DOHH2 (cell line): ENCODE results near the gene EEFSEC.

ENCODE experiments used
- H3F3A ChIP-seq: fragments of 200-600 bp; sonication (generic), shearing (Covaris generic); 2 replicates; pipeline ENCODE4 v1.6.0; 2016; ENCODE audit warnings: antibody characterized with exemption, mild to moderate bottlenecking; ENCODE audit not compliant: control insufficient read depth, insufficient read depth
- H3K27ac ChIP-seq: fragments of 200-600 bp; sonication (generic); 2 replicates; pipeline ENCODE4 v1.5.1; 2014; ENCODE audit warnings: low read depth, mild to moderate bottlenecking, low read length, moderate library complexity
- H3K27me3 ChIP-seq: fragments of 200-600 bp; sonication (generic); 2 replicates; pipeline ENCODE4 v1.6.1; 2014; ENCODE audit warnings: mild to moderate bottlenecking, low read length, mixed read lengths; ENCODE audit not compliant: control insufficient read depth
- H3K36me3 ChIP-seq: fragments of 200-600 bp; sonication (generic); 2 replicates; pipeline ENCODE4 v1.6.1; 2014; ENCODE audit warnings: mild to moderate bottlenecking, low read length, moderate library complexity, mixed read lengths; ENCODE audit not compliant: control insufficient read depth
- H3K4me1 ChIP-seq: fragments of 200-600 bp; sonication (generic); 2 replicates; pipeline ENCODE4 v1.6.1; 2014; ENCODE audit warnings: mild to moderate bottlenecking, low read length, mixed read lengths; ENCODE audit not compliant: control insufficient read depth
- H3K4me2 ChIP-seq: fragments of 200-600 bp; sonication (generic); 2 replicates; pipeline ENCODE4 v1.6.0; 2014; ENCODE audit warnings: mild to moderate bottlenecking, low read length, moderate library complexity
- H3K4me3 ChIP-seq: fragments of 200-600 bp; sonication (generic); 2 replicates; pipeline ENCODE4 v1.5.1; 2014; ENCODE audit warnings: mild to moderate bottlenecking, low read length, mixed read lengths
- H3K79me2 ChIP-seq: fragments of 200-600 bp; sonication (generic); 2 replicates; pipeline ENCODE4 v1.6.1; 2014; ENCODE audit warnings: mild to moderate bottlenecking, low read length, mixed read lengths; ENCODE audit not compliant: control insufficient read depth
- H3K9me2 ChIP-seq: fragments of 200-600 bp; sonication (generic); replicated peaks from 2 replicates; pipeline ENCODE4 v1.6.1; 2014; ENCODE audit warnings: mild to moderate bottlenecking, low read length, mixed read lengths; ENCODE audit not compliant: control insufficient read depth
- H3K9me3 ChIP-seq: fragments of 200-600 bp; sonication (generic); 2 replicates; pipeline ENCODE4 v1.6.1; 2014; ENCODE audit warnings: antibody characterized with exemption, low read length, mixed read lengths; ENCODE audit not compliant: control insufficient read depth, insufficient read depth
- H4K20me1 ChIP-seq: fragments of 200-600 bp; sonication (generic); 2 replicates; pipeline ENCODE4 v1.6.0; 2014; ENCODE audit warnings: low read depth, mild to moderate bottlenecking, antibody characterized with exemption, low read length, moderate library complexity; ENCODE audit not compliant: control insufficient read depth, insufficient read depth
- CTCF ChIP-seq: fragments of 200-600 bp; sonication (generic); IDR thresholded peaks from one replicate; pipeline ENCODE4 v1.5.1; 2014; ENCODE audit warnings: antibody characterized with exemption, mild to moderate bottlenecking, low read depth, low read length; ENCODE audit not compliant: poor library complexity, severe bottlenecking
- EZH2phosphoT487 ChIP-seq: fragments of 200-600 bp; sonication (generic); IDR thresholded peaks from 2 replicates; pipeline ENCODE4 v1.6.1; 2017; ENCODE audit warnings: borderline replicate concordance, mild to moderate bottlenecking, antibody characterized with exemption, low read length, moderate library complexity, mixed read lengths

Gene EEFSEC

DNA sequence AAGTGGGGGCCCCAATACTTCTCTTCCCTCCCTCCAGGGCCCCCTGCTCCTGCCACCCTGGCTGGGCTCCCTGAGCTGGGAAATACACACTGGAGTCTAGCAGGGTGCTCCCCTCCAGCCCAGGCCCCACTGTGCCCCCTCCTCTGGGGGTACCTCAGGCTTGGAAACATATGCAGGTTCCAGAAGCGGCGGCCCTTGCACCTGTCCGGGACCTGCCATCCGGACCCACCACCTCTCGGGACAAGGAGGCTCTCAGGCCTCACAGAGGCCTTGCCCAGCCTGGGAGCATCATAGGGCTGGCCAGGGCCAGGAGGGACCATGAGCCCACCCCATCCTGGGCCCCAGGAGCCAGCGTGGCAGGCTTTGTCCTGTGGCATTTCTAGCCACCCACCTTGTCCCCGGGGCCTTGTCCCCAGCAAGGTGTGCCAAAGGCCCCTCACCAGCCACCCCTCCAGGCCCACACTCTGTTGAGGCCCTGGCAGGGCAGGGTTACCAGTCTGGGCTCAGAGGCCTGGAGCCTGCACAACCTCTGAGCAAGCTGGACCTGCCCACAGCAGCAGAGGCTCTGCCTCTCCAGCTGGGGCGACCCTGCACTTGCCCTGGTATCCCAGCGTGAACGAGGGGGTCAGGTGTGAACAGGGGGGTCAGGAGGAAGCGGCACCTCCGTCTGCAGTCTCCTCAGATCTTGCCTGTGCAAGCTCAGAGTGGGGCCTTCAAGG is 267.6 kb downstream of the EEFSEC start:
- no peaks in the 10 kb centered on the region for H3K9me3 ChIP-seq
- H3K4me2 ChIP-seq = no peak overlapping the region
- no peak overlapping the region for H3K4me3 ChIP-seq
- no peaks in the 10 kb centered on the region for H3K27me3 ChIP-seq
- no peaks in the 10 kb centered on the region for H3K36me3 ChIP-seq
- no peaks in the 10 kb centered on the region for H3K4me1 ChIP-seq
- no peaks in the 10 kb centered on the region for H3K79me2 ChIP-seq
- H3F3A ChIP-seq = no peaks in the 10 kb centered on the region
- no peaks in the 10 kb centered on the region for H3K9me2 ChIP-seq
- 0 out of 2 replicates have a peak, but pooled peaks cover 2% of the 10 kb centered on the region for H4K20me1 ChIP-seq
- no peak for TF ChIP-seq EZH2phosphoT487
- TF ChIP-seq CTCF = no peak
- H3K27ac ChIP-seq = no peak overlapping the region

DNA sequence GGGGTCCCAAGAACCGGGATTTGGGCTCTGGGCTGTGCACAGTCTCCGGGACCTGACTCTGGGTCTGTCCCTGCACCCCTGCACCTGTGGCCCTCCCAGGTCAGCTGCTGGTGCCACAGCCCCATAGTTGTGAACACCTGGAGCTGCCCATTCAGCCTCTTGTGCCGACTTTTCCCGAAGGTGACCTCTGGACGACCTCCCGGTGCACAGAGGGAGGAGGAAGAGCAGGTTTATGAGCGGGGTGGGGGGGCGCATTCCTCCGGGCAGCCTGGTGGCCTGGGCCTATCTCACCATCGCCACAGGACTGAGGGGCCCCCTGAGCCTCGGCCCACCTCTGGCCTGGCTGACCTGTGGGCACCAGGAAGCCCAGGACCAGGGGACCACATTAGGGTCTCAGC is 268.2 kb downstream of the EEFSEC start:
- peaks cover under 1% of the 10 kb centered on the region; the same call in 1 of the 2 replicates for H3K4me1 ChIP-seq
- 0 out of 2 replicates have a peak, but pooled peaks cover 2% of the 10 kb centered on the region for H4K20me1 ChIP-seq
- no peaks in the 10 kb centered on the region for H3K79me2 ChIP-seq
- no peaks in the 10 kb centered on the region for H3K36me3 ChIP-seq
- H3F3A ChIP-seq = no peaks in the 10 kb centered on the region
- no peaks in the 10 kb centered on the region; the same call in 1 of the 2 replicates for H3K27me3 ChIP-seq
- no peaks in the 10 kb centered on the region for H3K9me3 ChIP-seq
- TF ChIP-seq EZH2phosphoT487 (no peak), CTCF (no peak)
- H3K4me3 ChIP-seq = no peak overlapping the region
- no peaks in the 10 kb centered on the region for H3K9me2 ChIP-seq
- H3K27ac ChIP-seq = no peak overlapping the region
- H3K4me2 ChIP-seq = no peak overlapping the region

- Histone ChIP-seq H4K20me1 (0 out of 2 replicates have a peak, but pooled peaks cover 2% of the 10 kb centered on the region), H3K4me3 (no peak overlapping the region), H3K79me2 (no peaks in the 10 kb centered on the region), H3F3A (no peaks in the 10 kb centered on the region), H3K4me1 (peaks cover 4% of the 10 kb centered on the region; the same call in 1 of the 2 replicates), H3K27me3 (no peaks in the 10 kb centered on the region; the same call in 1 of the 2 replicates), H3K9me2 (no peaks in the 10 kb centered on the region), H3K9me3 (no peaks in the 10 kb centered on the region), H3K4me2 (no peak overlapping the region), H3K27ac (no peak overlapping the region), H3K36me3 (no peaks in the 10 kb centered on the region)
- TF ChIP-seq CTCF (no peak), EZH2phosphoT487 (no peak)
Measured at GRCh38 chr3:128421966-128422365, 268.7 kb downstream of the EEFSEC start.
